Left cardiac atrium (tissue), 4 donors: Measurements from ENCODE around the gene CHID1. TPM values are rescaled to one million over a fixed set of nuclear protein-coding genes. Genes with fewer than 3 reads are reported as not detected.

Experiments
- ATAC-seq, 2 donors: fragments of 200-7000 bp; cut with Tn5 transposase; one replicate each; pipeline ENCODE4 v1.9.1; 2020; ENCODE audit warnings: mild to moderate bottlenecking in 2 of 2, moderate library complexity in 2 of 2
- DNase-seq: peaks from one replicate; pipeline ENCODE4 v3.0.0-alpha.2; 2020
- intact Hi-C, 2 donors: fragments of 100-400 bp; cut with DNase I; formaldehyde crosslinking; loops; one replicate each; pipeline versions ENCODE4 v1.14.1 to v1.15.1; 2022 to 2023
- total RNA-seq, 2 donors: library from RNA; stranded (reverse); fragmentation: NEBNext Ultra II Directional; extraction: Animal tissue kit (Norgen Biotek cat#: 25700); gene quantifications; one replicate each; pipeline ENCODE4 v1.2.1, GENCODE V29; 2021
- donor health status: DM: no; HTN: yes; CAD: no.
- donor health status: DM: no; HTN: yes; CAD: no; lungs with severe emphysema.
- donor health status: DM: yes; HTN: yes; CAD: no.
- donor health status: Dilated cardiomyopathy.

The CHID1 gene
- total RNA-seq, 2 donors from 2014 or later: 58.7 to 64.6 TPM

GRCh38 chr11:913043-913442 lies 2.4 kb upstream of the CHID1 start:
- intact Hi-C loops: no loop called here
- DNase-seq (no peak), ATAC-seq (no peak)

DNA sequence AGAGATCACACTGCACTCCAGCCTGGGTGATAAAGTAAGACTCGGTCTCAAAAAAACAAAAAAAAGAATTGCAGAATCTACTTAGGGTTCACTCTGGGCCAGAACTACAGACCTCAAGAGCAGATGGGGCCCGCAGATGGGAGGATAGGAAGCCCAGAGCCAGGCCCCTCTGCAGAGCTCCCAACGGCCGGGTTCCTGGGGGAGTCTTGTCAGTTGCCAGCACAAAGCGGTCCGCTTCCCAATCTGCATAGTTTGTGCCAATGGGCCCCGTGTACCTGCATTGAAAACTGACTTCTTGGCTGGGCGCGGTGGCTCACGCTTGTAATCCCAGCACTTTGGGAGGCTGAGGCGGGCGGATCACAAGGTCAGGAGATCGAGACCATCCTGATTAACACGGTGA lies 1.7 kb upstream of the CHID1 start:
- intact Hi-C loops: no loop called here
- DNase-seq: no peak
- ATAC-seq: no peak

DNA sequence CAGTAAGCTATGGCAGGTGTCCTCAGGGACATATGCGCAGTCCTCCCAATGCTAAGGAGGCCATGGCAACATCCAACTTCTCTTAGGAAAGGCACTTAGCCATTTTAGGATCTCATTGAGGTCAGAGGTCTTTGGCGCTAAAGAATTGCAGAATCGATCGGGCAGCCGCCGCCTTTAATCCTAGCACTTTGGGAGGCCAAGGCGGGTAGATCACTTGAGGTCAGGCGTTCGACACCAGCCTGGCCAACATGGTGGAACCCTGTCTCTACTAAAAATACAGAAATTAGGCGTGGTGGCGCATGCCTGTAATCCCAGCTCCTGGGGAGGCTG lies 1.2 kb upstream of the CHID1 start:
- no peak for DNase-seq

GRCh38 chr11:911031-911889 lies 650 bp upstream of the CHID1 start:
- intact Hi-C loops: no loop called here
- DNase-seq (peak; percentile 63), ATAC-seq (peak; percentile 44 to 46)

More for the DNA sequence above, 1.2 kb upstream of the CHID1 start:
- intact Hi-C loops: no loop called here
- no peak for ATAC-seq

DNA sequence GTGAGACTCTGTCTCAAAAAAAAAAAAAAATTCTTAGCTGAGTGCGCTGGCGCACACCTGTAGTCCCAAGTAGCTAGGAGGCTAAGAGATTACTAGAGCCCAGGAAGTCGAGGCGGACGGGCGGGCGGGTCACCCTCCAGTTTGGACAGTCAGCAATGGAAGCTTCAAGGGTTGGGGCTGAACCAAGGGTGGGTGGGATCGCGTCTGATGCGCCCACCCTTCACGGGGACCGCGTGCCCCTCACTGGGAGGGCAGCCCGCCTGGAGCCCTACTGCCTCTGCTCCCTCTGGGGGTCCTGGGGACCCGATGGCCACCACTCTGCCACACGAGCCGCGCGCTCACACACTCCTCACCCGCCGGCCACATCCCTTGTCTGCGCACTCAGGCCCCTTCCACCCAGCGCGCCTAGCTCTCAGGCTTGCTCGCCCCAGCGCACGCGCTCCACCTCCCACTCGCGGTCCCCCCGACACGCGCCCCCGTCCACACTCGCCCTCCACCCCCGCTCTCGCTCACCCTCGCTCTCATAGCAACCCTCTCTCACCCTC lies 494 bp downstream of the CHID1 start:
- ATAC-seq (peak; percentile 13 to 16), DNase-seq (peak; percentile 37)
- intact Hi-C loops: no loop called here

- intact Hi-C loops: no loop called here
- DNase-seq (no peak), ATAC-seq (no peak)
Measured at GRCh38 chr11:909406-909805, 1.2 kb downstream of the CHID1 start.

GRCh38 chr11:908273-908672 lies 2.3 kb downstream of the CHID1 start:
- no peak for DNase-seq
- no peak for ATAC-seq
- intact Hi-C loops: no loop called here

DNA sequence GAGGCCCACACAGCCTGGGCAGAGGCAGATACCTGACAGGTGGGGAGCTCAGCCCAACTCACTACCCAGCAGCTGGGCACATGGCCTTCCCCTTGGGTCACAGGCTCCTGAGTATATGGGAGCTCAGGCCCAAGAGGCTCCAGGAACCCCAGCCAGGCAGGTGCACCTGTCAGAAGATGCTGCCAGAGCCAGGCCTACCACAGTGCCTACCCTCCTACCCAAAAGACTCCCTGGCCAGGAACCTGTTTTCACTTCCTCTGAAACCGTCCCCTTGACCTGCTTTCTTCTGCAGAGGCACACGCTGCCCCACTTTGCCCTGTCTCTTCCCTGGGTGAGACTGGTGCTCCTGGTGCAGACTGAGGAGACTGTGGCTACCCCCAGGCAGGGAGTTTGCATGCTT lies 2.9 kb downstream of the CHID1 start:
- no peak for DNase-seq
- no peak for ATAC-seq
- intact Hi-C loops: no loop called here

- no peak for DNase-seq
- intact Hi-C loops: no loop called here
- no peak for ATAC-seq
Measured at GRCh38 chr11:905952-906351, 4.7 kb downstream of the CHID1 start.

- no peak for ATAC-seq
- no peak for DNase-seq
- intact Hi-C loops: no loop called here
Measured at GRCh38 chr11:904380-904779, 6.2 kb downstream of the CHID1 start.

- DNase-seq (no peak), ATAC-seq (no peak)
- intact Hi-C loops: no loop called here
Measured at GRCh38 chr11:901452-902061, 9.1 kb downstream of the CHID1 start.

GRCh38 chr11:900545-900944 lies 10.1 kb downstream of the CHID1 start:
- intact Hi-C loops: no loop called here
- no peak for DNase-seq
- ATAC-seq: no peak

DNA sequence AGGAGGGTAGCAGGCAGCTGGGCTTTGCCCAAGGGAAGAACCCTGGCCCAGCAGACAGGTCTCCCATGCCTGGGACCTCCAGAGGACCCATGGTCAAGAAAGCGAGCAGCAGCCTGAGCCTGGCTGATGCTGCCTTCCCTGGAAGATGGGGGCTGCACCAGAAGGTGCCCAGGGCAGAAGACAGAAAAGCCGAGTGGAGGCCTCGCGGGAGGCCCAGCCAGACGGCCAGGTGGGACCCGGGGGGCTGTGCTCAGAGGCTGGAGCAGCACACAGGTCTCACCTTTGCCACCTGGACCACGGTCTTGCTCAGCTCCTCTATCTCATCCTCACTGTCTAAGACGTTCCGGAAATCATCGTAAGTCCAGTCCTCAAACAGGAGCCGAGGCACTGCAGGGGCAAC lies 10.9 kb downstream of the CHID1 start:
- no peak for DNase-seq
- no peak for ATAC-seq
- intact Hi-C loops: no loop called here

GRCh38 chr11:898540-899190 lies 11.9 kb downstream of the CHID1 start:
- ATAC-seq (peak; percentile 28 to 41), DNase-seq (no peak)
- intact Hi-C loops: no loop called here

DNA sequence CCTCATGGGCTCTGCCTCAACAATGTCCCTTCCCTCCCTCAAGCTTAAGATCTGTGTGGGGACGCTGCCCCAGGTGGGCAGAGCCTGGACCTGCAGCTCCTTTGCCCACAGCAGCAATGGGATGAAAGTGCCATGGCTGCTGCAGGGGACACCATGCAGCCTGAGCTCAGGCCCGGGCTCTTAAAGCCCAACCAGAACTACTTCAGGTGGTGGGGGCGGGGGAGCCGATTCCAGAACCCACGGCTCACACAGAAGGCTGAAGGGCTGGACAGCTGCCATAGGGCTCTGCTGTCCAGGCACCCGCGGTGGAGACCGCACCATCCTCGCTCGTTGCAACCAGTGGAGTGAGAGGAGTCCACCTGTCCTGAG lies 12.5 kb downstream of the CHID1 start:
- ATAC-seq (peak in 1 of 2 donors; percentile 25), DNase-seq (no peak)
- intact Hi-C loops: no loop called here

DNA sequence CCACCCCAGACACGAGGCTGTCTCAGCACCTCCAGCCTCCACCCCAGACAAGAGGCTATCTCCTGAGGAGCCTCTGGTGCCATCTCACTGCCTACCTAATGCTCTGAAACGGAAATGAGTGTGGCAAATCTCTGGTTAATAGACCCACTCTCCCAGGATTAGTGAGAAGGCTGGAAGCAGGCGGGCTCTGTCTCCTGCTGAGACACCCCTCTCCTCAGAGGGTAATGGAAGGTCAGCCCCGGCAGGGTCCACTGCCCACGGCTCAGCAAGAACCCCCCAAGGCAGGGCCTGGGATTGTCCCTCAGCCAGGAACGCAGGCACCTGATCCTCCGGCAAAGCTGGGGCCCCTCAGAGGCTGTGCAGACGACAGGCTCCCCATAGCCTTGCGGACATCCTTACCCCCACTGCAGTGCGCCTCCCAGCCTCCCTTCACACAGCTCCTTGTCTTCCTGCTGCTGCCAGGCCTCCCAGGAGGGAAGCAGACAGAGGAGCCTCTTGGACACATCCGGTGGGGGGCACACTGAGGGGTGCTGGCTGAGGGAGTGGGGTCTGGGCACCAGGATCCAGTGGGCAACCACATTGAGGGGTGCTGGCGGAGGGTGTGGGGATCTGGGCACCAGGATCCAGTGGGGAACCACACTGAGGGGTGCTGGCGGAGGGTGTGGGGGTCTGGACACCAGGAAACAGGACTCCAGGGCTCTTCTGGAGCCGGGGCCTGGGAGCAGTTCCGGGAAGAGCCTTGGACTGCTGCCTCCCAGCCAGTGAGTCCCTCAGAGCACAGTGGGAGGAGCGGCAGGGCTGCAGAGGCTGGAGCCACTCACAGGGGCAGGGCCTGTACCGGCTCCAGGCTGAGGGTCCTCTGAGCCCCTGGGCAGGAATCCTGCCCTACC lies 13.1 kb downstream of the CHID1 start:
- intact Hi-C loops: no loop called here
- DNase-seq (no peak), ATAC-seq (peak in 1 of 2 donors; percentile 25)

DNA sequence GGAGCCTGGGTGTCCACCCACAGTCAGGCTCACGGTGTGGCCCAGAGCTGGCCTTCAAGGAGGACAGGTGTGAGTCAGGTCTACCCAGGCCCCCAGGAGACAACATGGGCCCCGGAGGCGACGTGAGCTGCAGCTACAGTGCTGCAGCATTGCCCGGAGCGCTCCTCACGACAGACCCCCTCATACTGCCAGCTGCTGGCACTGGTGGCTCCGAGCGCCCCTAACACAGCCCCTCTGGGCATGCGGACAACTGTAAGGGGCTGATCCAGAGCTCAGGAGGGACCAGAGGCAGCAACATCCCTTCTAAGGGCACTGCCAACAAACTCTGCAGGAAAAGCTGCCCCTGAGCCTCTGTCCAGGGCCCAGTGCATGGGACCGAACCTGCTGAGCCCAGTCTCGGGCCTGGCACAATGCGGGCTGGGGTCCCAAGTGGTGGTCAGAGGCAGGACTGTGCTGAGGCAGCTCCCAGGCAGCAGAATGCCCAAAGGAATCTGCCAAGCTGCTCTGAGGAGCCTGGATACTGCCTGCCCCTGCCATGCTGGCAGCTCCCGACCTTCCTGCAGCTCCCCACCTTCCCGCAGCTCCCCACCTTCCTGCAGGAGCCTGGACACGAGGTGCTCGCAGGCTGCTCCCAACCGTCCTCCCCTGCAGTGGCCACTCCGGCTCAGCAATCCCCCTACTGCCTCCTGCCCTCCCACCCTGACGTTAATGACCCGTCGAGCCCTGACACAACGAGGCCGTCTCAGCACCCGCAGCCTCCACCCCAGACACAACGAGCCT lies 15.1 kb downstream of the CHID1 start:
- intact Hi-C loops: no loop called here
- DNase-seq (no peak), ATAC-seq (no peak)

GRCh38 chr11:894575-895201 lies 15.9 kb downstream of the CHID1 start:
- no peak for DNase-seq
- ATAC-seq: no peak
- intact Hi-C loops: no loop called here
